SK-N-MC (cell line): ENCODE results near the gene ACER2.

ENCODE experiments used
- EZH2 ChIP-seq: fragments of 200-600 bp; sonication (generic); IDR thresholded peaks from one replicate; pipeline ENCODE4 v1.6.1; 2017; ENCODE audit warnings: antibody characterized with exemption
- FOXP2 ChIP-seq: optimal IDR thresholded peaks from 2 replicates; pipeline ENCODE3; 2011; ENCODE audit warnings: mild to moderate bottlenecking, moderate library complexity; ENCODE audit not compliant: insufficient read depth; ENCODE audit errors: extremely low read length, control extremely low read depth
- POLR2AphosphoS5 ChIP-seq: IDR thresholded peaks from 2 replicates; pipeline ENCODE4 v1.6.1; 2012; ENCODE audit warnings: mild to moderate bottlenecking, low read depth, low read length, borderline replicate concordance

- TF ChIP-seq POLR2AphosphoS5, result no peak
- no peak for TF ChIP-seq EZH2
- TF ChIP-seq FOXP2, result no peak
Observed at GRCh38 chr9:19490828-19491227, 82.0 kb downstream of the ACER2 start.
